SU-DHL-6 (cell line): ENCODE measurements around the gene XKR7.

Experiments used
- H2AFZ ChIP-seq: fragments of 200-600 bp; sonication (generic); 2 replicates; pipeline ENCODE4 v1.6.1; 2014; ENCODE audit warnings: low read depth, mild to moderate bottlenecking, moderate library complexity, mixed read lengths, antibody characterized with exemption, low read length; ENCODE audit not compliant: severe bottlenecking
- H3F3A ChIP-seq: fragments of 200-600 bp; shearing (Covaris generic); 2 replicates; pipeline ENCODE4 v1.6.0; 2016; ENCODE audit warnings: antibody characterized with exemption, mild to moderate bottlenecking; ENCODE audit not compliant: insufficient read depth
- H3K27ac ChIP-seq: fragments of 200-600 bp; sonication (generic); 2 replicates; pipeline ENCODE4 v1.5.1; 2016; ENCODE audit warnings: low read depth, mild to moderate bottlenecking, low read length, moderate library complexity, mixed read lengths
- H3K27me3 ChIP-seq: fragments of 200-600 bp; sonication (generic), shearing (Covaris generic); 2 replicates; pipeline ENCODE4 v1.6.0; 2014; ENCODE audit warnings: mild to moderate bottlenecking, low read length
- H3K36me3 ChIP-seq: fragments of 200-600 bp; sonication (generic); 2 replicates; pipeline ENCODE4 v1.6.1; 2014; ENCODE audit warnings: mild to moderate bottlenecking, low read length, mixed read lengths
- H3K4me2 ChIP-seq: fragments of 300-600, 200-600 bp; shearing (Covaris generic), sonication (generic); 2 replicates; pipeline ENCODE4 v1.6.0; 2014; ENCODE audit warnings: low read length, low read depth, mild to moderate bottlenecking; ENCODE audit not compliant: poor library complexity, severe bottlenecking
- H3K4me3 ChIP-seq: fragments of 200-600 bp; sonication (generic); 2 replicates; pipeline ENCODE4 v1.5.1; 2014; ENCODE audit warnings: antibody characterized with exemption, low read length, mild to moderate bottlenecking, mixed read lengths; ENCODE audit not compliant: insufficient read depth, poor library complexity, severe bottlenecking
- H3K79me2 ChIP-seq: fragments of 200-600 bp; sonication (generic); 2 replicates; pipeline ENCODE4 v1.6.1; 2014; ENCODE audit warnings: mild to moderate bottlenecking, low read length, moderate library complexity; ENCODE audit not compliant: insufficient read depth
- H3K9ac ChIP-seq: fragments of 200-600 bp; sonication (generic); 2 replicates; pipeline ENCODE4 v1.7.0; 2014; ENCODE audit warnings: mild to moderate bottlenecking, low read length
- H3K9me2 ChIP-seq: fragments of 200-600 bp; sonication (generic); replicated peaks from 2 replicates; pipeline ENCODE4 v1.6.1; 2014; ENCODE audit warnings: low read length; ENCODE audit not compliant: insufficient read depth
- H3K9me3 ChIP-seq: fragments of 200-600 bp; sonication (generic); 2 replicates; pipeline ENCODE4 v1.6.1; 2014; ENCODE audit warnings: low read length, mixed read lengths; ENCODE audit not compliant: insufficient read depth
- H4K20me1 ChIP-seq: fragments of 200-600 bp; sonication (generic); 2 replicates; pipeline ENCODE4 v1.6.1; 2014; ENCODE audit warnings: low read depth, mild to moderate bottlenecking, antibody characterized with exemption, low read length, moderate library complexity, mixed read lengths
- CTCF ChIP-seq: fragments of 200-600 bp; sonication (generic); IDR thresholded peaks from one replicate; pipeline ENCODE4 v1.5.1; 2017; ENCODE audit warnings: antibody characterized with exemption, mild to moderate bottlenecking, low read length, moderate library complexity; ENCODE audit not compliant: insufficient read depth, poor library complexity, severe bottlenecking
- EZH2phosphoT487 ChIP-seq: fragments of 200-600 bp; sonication (generic), shearing (Covaris generic); conservative IDR thresholded peaks from 2 replicates; pipeline ENCODE4 v1.6.1; 2018; ENCODE audit warnings: mild to moderate bottlenecking, antibody characterized with exemption, low read length, moderate library complexity, mixed read lengths

The XKR7 gene

DNA sequence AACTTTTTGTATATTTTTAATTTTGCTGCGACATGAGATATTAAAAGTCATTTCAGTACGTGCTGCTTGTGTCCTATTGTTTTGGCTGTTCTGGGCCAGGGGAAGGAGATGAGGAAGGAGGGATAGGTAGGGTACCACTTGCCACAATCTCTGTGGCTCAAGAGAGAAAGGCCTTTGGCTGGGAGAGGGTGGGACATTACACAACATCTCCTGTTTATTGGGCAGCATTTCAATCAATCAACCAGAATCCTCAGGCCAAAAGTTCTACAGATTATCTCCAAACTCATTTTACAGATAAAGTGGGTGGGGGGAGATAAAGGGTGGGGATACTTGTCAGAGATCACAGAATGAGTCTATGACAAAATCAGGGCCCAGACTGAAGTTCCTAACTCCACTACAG, 35.4 kb downstream of the XKR7 start:
- H3K4me2 ChIP-seq = no peak overlapping the region
- H3F3A ChIP-seq = no peaks in the 10 kb centered on the region
- no peaks in the 10 kb centered on the region for H3K27me3 ChIP-seq
- no peak overlapping the region for H3K9ac ChIP-seq
- no peak overlapping the region for H3K4me3 ChIP-seq
- no peak overlapping the region for H3K27ac ChIP-seq
- H4K20me1 ChIP-seq = no peaks in the 10 kb centered on the region
- no peak overlapping the region for H2AFZ ChIP-seq
- no peaks in the 10 kb centered on the region for H3K9me2 ChIP-seq
- no peaks in the 10 kb centered on the region for H3K36me3 ChIP-seq
- no peaks in the 10 kb centered on the region for H3K79me2 ChIP-seq
- H3K9me3 ChIP-seq = no peaks in the 10 kb centered on the region
- TF ChIP-seq EZH2phosphoT487 = no peak
- no peak for TF ChIP-seq CTCF

DNA sequence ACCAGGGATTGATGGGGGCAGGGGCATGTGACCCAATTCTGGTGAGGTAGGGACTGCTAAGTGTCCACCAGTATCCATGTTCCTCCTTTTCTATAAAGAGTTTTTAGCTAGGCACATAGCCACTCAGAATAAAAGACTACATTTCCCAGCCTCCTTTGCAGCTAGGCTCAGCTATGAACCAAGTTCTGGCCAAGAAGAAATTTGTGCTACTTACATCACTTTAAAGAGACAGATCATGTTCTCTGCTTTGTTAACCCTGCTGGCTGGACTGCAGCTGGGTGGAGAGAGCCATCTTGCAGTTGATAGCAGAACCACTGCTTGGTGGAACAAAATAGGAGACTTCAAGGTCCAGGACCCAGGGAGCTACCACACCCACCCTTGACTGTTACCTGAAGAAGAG, 37.0 kb downstream of the XKR7 start:
- H3K27me3 ChIP-seq = no peaks in the 10 kb centered on the region
- no peaks in the 10 kb centered on the region for H3K9me3 ChIP-seq
- H3K4me2 ChIP-seq = no peak overlapping the region
- H4K20me1 ChIP-seq = no peaks in the 10 kb centered on the region
- no peaks in the 10 kb centered on the region for H3K9me2 ChIP-seq
- H3K79me2 ChIP-seq = no peaks in the 10 kb centered on the region
- H3K4me3 ChIP-seq = no peak overlapping the region
- H3F3A ChIP-seq = no peaks in the 10 kb centered on the region
- H3K36me3 ChIP-seq = no peaks in the 10 kb centered on the region
- no peak for TF ChIP-seq EZH2phosphoT487
- no peak overlapping the region for H3K27ac ChIP-seq
- no peak overlapping the region for H3K9ac ChIP-seq
- H2AFZ ChIP-seq = no peak overlapping the region

DNA sequence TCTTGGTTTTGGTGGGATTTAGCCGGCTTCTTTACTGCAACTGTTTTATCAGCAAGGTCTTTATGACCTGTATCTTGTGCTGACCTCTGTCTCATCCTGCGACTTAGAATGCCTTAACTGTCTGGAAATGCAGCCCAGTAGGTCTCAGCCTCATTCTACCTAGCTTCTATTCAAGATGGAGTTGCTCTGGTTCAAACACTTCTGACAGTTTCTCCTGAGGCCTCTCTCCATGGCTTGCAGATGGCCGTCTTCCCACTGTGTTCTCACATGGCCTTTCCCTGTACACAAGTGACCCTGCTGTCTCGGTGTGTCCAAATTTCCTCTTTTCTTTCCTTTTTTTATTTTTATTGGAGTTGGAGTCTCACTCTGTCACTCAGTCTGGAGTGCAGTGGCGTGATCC, 38.1 kb downstream of the XKR7 start:
- Histone ChIP-seq H3K27me3 (no peaks in the 10 kb centered on the region), H2AFZ (no peak overlapping the region)

More for the DNA sequence above, 38.1 kb downstream of the XKR7 start:
- H3K27ac ChIP-seq = no peak overlapping the region
- no peak overlapping the region for H3K4me2 ChIP-seq
- TF ChIP-seq CTCF (no peak), EZH2phosphoT487 (no peak)
- H3K4me3 ChIP-seq = no peak overlapping the region
- H3K9me3 ChIP-seq = no peaks in the 10 kb centered on the region
- H3F3A ChIP-seq = no peaks in the 10 kb centered on the region
- H4K20me1 ChIP-seq = no peaks in the 10 kb centered on the region
- H3K9ac ChIP-seq = no peak overlapping the region
- H3K36me3 ChIP-seq = no peaks in the 10 kb centered on the region
- H3K79me2 ChIP-seq = no peaks in the 10 kb centered on the region
- no peaks in the 10 kb centered on the region for H3K9me2 ChIP-seq
